Uterus (tissue), 4 donors: Measurements from ENCODE around the gene PLOD2. TPM values are rescaled to one million over a fixed set of nuclear protein-coding genes. Genes with fewer than 3 reads are reported as not detected.

Source experiments
- DNase-seq, 2 donors: peaks; one replicate each; pipeline ENCODE4 v3.0.0-alpha.2; 2019 to 2020
- H3K27ac ChIP-seq, 2 donors: fragments of 200-600 bp; sonication (generic); 1 replicate in 1 of 2; 2 replicates in 1 of 2; pipeline ENCODE4 v1.5.1; 2016 to 2018
- H3K27me3 ChIP-seq, 2 donors: fragments of 200-600 bp; sonication (generic); one replicate each; pipeline ENCODE4 v1.5.1; 2018 to 2019; ENCODE audit warnings: control low read depth in 1 of 2
- H3K36me3 ChIP-seq, 2 donors: fragments of 200-600 bp; sonication (generic); one replicate each; pipeline ENCODE4 v1.5.1; 2019; ENCODE audit warnings: control low read depth in 1 of 2
- H3K4me1 ChIP-seq, 2 donors: fragments of 200-600 bp; sonication (generic); one replicate each; pipeline ENCODE4 v1.5.1; 2018 to 2019; ENCODE audit warnings: control low read depth in 1 of 2
- H3K4me3 ChIP-seq, 2 donors: fragments of 200-600 bp; sonication (generic); 1 replicate in 1 of 2; 2 replicates in 1 of 2; pipeline ENCODE4 v1.5.1; 2018 to 2019; ENCODE audit warnings: mild to moderate bottlenecking in 1 of 2
- H3K9me3 ChIP-seq, 2 donors: fragments of 200-600 bp; sonication (generic); one replicate each; pipeline ENCODE4 v1.5.1; 2019; ENCODE audit warnings: control low read depth in 1 of 2
- POLR2A ChIP-seq, 2 donors: fragments of 450-650 bp; IDR thresholded peaks; one replicate each; pipeline ENCODE4 v1.6.1; 2016; ENCODE audit warnings: antibody characterized with exemption in 2 of 2, mild to moderate bottlenecking in 1 of 2, moderate library complexity in 1 of 2
- intact Hi-C: fragments of 100-400 bp; cut with DNase I; formaldehyde crosslinking; loops from one replicate; pipeline ENCODE4 v1.15.1; 2023; ENCODE audit warnings: low total_unique reads
- total RNA-seq, 4 donors: library from RNA; depleted of rRNA in 3 of 4; stranded (reverse); fragments of >200 nt in 3 of 4; gene quantifications; one replicate each; pipeline versions ENCODE4 v1.1.0 to v1.2.4, GENCODE V29; 2014 to 2023
- TF ChIP-seq, protein P1 (sequence below), 4 experiments: fragments of 200-600 bp in 2 of 4; fragments of 450-650 bp in 2 of 4; sonication (generic) in 2 of 4; IDR thresholded peaks; one replicate each; pipeline ENCODE4 v1.5.1; 2016 to 2019; ENCODE audit warnings: antibody characterized with exemption in 4 of 4, mild to moderate bottlenecking in 2 of 4, moderate library complexity in 1 of 4
- donor health status: DM: yes; HTN: yes; CAD: no.

The PLOD2 gene
- total RNA-seq, 4 donors from 2014 or later, result 23.5 to 83.2 (median 45.7) TPM

DNA sequence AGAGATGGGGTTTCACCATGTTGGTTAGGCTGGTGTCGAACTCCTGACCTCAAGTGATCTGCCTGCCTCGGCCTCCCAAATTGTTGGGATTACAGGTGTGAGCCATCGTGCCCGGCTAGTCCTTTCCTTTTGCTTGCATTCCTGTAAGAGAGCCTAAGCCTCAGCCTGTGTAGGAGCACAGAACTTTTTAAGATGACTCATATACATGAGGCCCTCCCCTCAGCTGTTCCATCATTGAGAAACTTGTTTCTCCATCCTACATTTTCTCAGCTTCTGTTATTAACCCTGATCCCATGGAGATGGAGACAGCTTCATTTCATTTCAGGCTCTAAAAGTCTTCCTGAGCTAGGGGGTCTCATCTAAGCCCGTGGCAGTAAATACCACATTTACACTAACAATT lies 123.3 kb downstream of the PLOD2 start:
- Histone ChIP-seq H3K27me3 (no peaks in the 10 kb centered on the region), H3K4me1 (no peaks in the 10 kb centered on the region), H3K9me3 (no peaks in the 10 kb centered on the region), H3K36me3 (no peaks in the 10 kb centered on the region), H3K27ac (no peak overlapping the region), H3K4me3 (no peak overlapping the region)
- TF ChIP-seq POLR2A (IDR thresholded peaks at IDR 0.05), result no peak
- TF ChIP-seq, protein P1, sequence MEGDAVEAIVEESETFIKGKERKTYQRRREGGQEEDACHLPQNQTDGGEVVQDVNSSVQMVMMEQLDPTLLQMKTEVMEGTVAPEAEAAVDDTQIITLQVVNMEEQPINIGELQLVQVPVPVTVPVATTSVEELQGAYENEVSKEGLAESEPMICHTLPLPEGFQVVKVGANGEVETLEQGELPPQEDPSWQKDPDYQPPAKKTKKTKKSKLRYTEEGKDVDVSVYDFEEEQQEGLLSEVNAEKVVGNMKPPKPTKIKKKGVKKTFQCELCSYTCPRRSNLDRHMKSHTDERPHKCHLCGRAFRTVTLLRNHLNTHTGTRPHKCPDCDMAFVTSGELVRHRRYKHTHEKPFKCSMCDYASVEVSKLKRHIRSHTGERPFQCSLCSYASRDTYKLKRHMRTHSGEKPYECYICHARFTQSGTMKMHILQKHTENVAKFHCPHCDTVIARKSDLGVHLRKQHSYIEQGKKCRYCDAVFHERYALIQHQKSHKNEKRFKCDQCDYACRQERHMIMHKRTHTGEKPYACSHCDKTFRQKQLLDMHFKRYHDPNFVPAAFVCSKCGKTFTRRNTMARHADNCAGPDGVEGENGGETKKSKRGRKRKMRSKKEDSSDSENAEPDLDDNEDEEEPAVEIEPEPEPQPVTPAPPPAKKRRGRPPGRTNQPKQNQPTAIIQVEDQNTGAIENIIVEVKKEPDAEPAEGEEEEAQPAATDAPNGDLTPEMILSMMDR (IDR thresholded peaks at IDR 0.05), result no peak
- DNase-seq, result no peak
- intact Hi-C loops, result no loop called here

DNA sequence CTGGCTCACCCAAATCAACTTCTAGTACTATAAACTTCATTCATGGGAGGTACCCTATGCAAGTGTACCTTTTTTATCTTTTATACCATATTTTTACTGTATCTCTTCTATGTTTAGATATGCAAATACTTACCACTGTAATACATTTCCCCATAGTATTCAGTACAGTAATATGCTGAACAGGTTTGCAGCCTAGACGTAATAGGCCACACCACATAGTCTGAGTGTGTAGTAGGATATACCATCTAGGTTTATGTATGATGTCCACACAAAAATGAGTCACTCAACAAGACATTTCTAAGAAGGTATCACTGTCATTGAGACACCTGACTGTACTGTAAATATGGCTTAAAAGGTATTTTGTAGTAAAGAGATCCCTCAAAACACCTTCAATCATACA lies 124.7 kb downstream of the PLOD2 start:
- intact Hi-C loops, result no loop called here
- no peaks in the 10 kb centered on the region for H3K9me3 ChIP-seq
- no peaks in the 10 kb centered on the region for H3K27me3 ChIP-seq
- no peaks in the 10 kb centered on the region for H3K36me3 ChIP-seq
- DNase-seq, result no peak
- H3K4me1 ChIP-seq, result no peaks in the 10 kb centered on the region
- no peak overlapping the region for H3K4me3 ChIP-seq
- TF ChIP-seq, protein P1 (IDR thresholded peaks at IDR 0.05), result no peak
- H3K27ac ChIP-seq, result no peak overlapping the region

DNA sequence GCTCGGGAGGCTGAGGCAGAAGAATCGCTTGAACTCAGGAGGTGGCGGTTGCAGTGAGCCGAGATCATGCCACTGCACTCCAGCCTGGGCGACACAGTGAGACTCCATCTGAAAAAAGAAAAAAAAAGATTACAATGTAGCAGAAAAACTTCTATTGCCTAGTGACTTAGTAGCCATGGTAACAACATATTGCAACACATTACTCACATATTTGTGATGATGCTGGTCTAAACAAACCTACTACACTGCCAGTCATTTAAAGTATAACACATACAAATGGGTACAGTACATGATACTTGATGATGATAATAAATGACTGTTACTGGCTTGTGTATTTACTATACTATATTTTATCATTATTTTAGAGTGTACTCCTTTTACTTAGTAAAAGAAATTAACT lies 125.6 kb downstream of the PLOD2 start:
- no peak overlapping the region for H3K4me3 ChIP-seq
- DNase-seq, result no peak
- no peaks in the 10 kb centered on the region for H3K27me3 ChIP-seq
- TF ChIP-seq POLR2A (IDR thresholded peaks at IDR 0.05), result no peak
- TF ChIP-seq, protein P1 (IDR thresholded peaks at IDR 0.05), result no peak
- no peaks in the 10 kb centered on the region for H3K36me3 ChIP-seq
- H3K9me3 ChIP-seq, result no peaks in the 10 kb centered on the region
- H3K27ac ChIP-seq, result no peak overlapping the region
- no peaks in the 10 kb centered on the region for H3K4me1 ChIP-seq
- intact Hi-C loops, result no loop called here

DNA sequence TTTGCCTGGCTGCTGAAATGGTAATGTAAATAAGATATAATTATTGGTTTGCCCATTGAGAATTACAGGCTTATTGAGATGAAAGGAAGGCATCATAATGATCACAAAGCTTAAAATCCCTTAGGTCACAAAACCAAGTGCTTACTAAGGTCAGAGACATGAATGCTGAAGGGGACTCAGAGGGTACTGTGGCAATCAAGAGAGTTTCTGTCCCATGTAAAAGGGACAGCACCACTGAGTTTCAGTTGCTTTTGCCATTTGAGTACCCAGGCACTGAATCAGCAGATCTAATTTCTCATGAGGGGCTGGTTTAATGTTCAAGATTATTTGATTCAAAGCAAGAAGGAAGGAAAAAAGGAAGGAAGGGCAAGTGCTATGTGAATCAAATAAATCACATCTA lies 127.0 kb downstream of the PLOD2 start:
- DNase-seq, result no peak
- no peak for TF ChIP-seq POLR2A (IDR thresholded peaks at IDR 0.05)
- TF ChIP-seq, protein P1 (IDR thresholded peaks at IDR 0.05), result no peak
- intact Hi-C loops, result no loop called here
- Histone ChIP-seq H3K4me1 (no peaks in the 10 kb centered on the region), H3K36me3 (no peaks in the 10 kb centered on the region), H3K27ac (no peak overlapping the region), H3K4me3 (no peak overlapping the region), H3K9me3 (peaks cover 0 to 6% of the 10 kb centered on the region in 2 donors), H3K27me3 (no peaks in the 10 kb centered on the region)

DNA sequence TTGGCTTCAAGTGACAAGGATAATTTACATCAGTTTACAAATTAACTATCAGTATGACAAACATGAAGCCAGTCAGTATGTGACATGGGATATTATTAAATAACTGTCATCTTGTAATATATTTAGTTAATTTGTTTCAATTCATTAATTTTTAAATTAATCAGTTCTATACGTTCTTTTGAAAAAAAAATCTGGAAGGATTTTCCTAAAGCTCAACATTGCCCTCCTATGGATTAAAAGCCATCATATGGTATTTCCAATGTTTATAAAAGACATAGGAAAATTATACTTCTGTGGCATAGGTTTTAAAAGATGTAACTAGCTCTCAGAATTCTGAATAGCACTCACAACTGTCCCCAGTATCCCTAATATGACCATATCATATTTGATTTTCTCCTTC lies 134.4 kb downstream of the PLOD2 start:
- no peak for DNase-seq
- Histone ChIP-seq H3K9me3 (peaks cover 0 to 6% of the 10 kb centered on the region in 2 donors), H3K36me3 (no peaks in the 10 kb centered on the region), H3K27me3 (no peaks in the 10 kb centered on the region), H3K27ac (no peak overlapping the region), H3K4me1 (no peaks in the 10 kb centered on the region), H3K4me3 (no peak overlapping the region)
- TF ChIP-seq POLR2A (IDR thresholded peaks at IDR 0.05), result no peak
- TF ChIP-seq, protein P1 (IDR thresholded peaks at IDR 0.05), result no peak
- intact Hi-C loops, result no loop called here
